K562 (cell line): Measurements from ENCODE around the gene NAB1. TPM values are rescaled to one million over a fixed set of nuclear protein-coding genes. Genes with fewer than 3 reads are reported as not detected.

Source experiments
- ATF1 ChIP-seq, 2 experiments: fragments of 450-650 bp in 1 of 2; IDR thresholded peaks; 2 replicates each; pipeline ENCODE4 v1.6.1; 2016; ENCODE audit warnings: missing compliant biosample characterization in 1 of 2, missing genetic modification characterization in 1 of 2
- E2F1 ChIP-seq: sonication (generic); formaldehyde crosslinking; IDR thresholded peaks from 2 replicates; pipeline ENCODE4 v1.8.1; 2023; ENCODE audit warnings: mild to moderate bottlenecking, missing genetic modification reagents, moderate library complexity
- E2F5 ChIP-seq: sonication (generic); formaldehyde crosslinking; IDR thresholded peaks from 2 replicates; pipeline ENCODE4 v1.8.0; 2022; ENCODE audit warnings: mild to moderate bottlenecking, missing genetic modification reagents
- GABPB2 ChIP-seq: fragments of 250-450 bp; sonication (Bioruptor Pico); conservative IDR thresholded peaks from 2 replicates; pipeline ENCODE4 v1.5.1; 2021; ENCODE audit warnings: mild to moderate bottlenecking
- HDAC8 ChIP-seq: fragments of 450-650 bp; IDR thresholded peaks from 2 replicates; pipeline ENCODE4 v1.6.1; 2016; ENCODE audit warnings: mild to moderate bottlenecking, missing genetic modification characterization, moderate library complexity, missing compliant biosample characterization
- HMGN3 ChIP-seq: IDR thresholded peaks from 2 replicates; pipeline ENCODE4 v1.6.1; 2011; ENCODE audit warnings: borderline replicate concordance, low read depth, mild to moderate bottlenecking, mixed read lengths, low read length; ENCODE audit not compliant: insufficient read length; ENCODE audit errors: extremely low read depth
- MIER1 ChIP-seq: fragments of 450-650 bp; IDR thresholded peaks from 2 replicates; pipeline ENCODE4 v1.6.1; 2016; ENCODE audit warnings: antibody characterized with exemption, mild to moderate bottlenecking, low read depth
- NFXL1 ChIP-seq: fragments of 450-650 bp; formaldehyde crosslinking; IDR thresholded peaks from 2 replicates; pipeline ENCODE4 v1.4.0; 2021; ENCODE audit warnings: mild to moderate bottlenecking
- POU5F1 ChIP-seq: fragments of 150-350 bp; IDR thresholded peaks from 2 replicates; pipeline ENCODE4 v1.6.1; 2014; ENCODE audit warnings: borderline replicate concordance, low read length, low read depth, mild to moderate bottlenecking; ENCODE audit not compliant: partially characterized antibody
- SNAPC5 ChIP-seq: fragments of 250-450 bp; sonication (Bioruptor Pico); IDR thresholded peaks from 2 replicates; pipeline ENCODE4 v1.8.0; 2021; ENCODE audit warnings: moderate library complexity, mild to moderate bottlenecking, inconsistent platforms
- SRSF9 ChIP-seq: fragments of 200-400 bp; formaldehyde crosslinking; IDR thresholded peaks from 2 replicates; pipeline ENCODE4 v1.6.1; 2017; ENCODE audit warnings: low read depth, low read length, borderline replicate concordance
- TAF1 ChIP-seq: IDR thresholded peaks from 2 replicates; pipeline ENCODE4 v1.6.1; 2011; ENCODE audit warnings: mild to moderate bottlenecking, low read length, moderate library complexity; ENCODE audit not compliant: insufficient read depth, control insufficient read depth, severe bottlenecking; ENCODE audit errors: extremely low read depth
- THRAP3 ChIP-seq: fragments of 450-650 bp; IDR thresholded peaks from 2 replicates; pipeline ENCODE4 v1.6.1; 2016; ENCODE audit warnings: mild to moderate bottlenecking, inconsistent platforms, borderline replicate concordance
- YBX1 ChIP-seq: fragments of 450-650 bp; IDR thresholded peaks from 2 replicates; pipeline ENCODE4 v1.7.1; 2016; ENCODE audit warnings: mild to moderate bottlenecking
- ZMIZ1 ChIP-seq, 2 experiments: fragments of 150-350 bp in 1 of 2; IDR thresholded peaks; 2 replicates each; pipeline ENCODE4 v1.6.1; 2012 to 2016; ENCODE audit warnings: low read depth in 2 of 2, low read length in 2 of 2, mild to moderate bottlenecking in 1 of 2, moderate library complexity in 1 of 2
- ZNF184 ChIP-seq: sonication (generic); formaldehyde crosslinking; IDR thresholded peaks from 2 replicates; pipeline ENCODE4 v1.5.0; 2020; ENCODE audit warnings: missing genetic modification reagents
- polyA plus RNA-seq, 8 experiments: library from polyadenylated mRNA; depleted of rRNA in 4 of 8; stranded (reverse) in 5 of 8; unstranded in 3 of 8; fragments of >200 nt; fragmentation: Nextera tagmentation in 2 of 8; fragmentation: Illumina TruSeq in 1 of 8; extraction: Ambion mirVana in 2 of 8; extraction: Trizol in 1 of 8; gene quantifications; 2 replicates each; pipeline versions ENCODE4 v1.2.1 to v1.2.3, GENCODE V29; 2011 to 2014; ENCODE audit warnings: inconsistent platforms in 1 of 8, missing spikeins in 1 of 8
- total RNA-seq, 7 experiments: library from RNA; depleted of rRNA in 6 of 7; stranded (reverse); fragments of >200 nt in 6 of 7; fragmentation: Illumina TruSeq in 2 of 7; extraction: Trizol in 2 of 7; gene quantifications; 2 replicates each; pipeline versions ENCODE4 v1.2.1 to v1.2.3, GENCODE V29; 2011 to 2021; ENCODE audit warnings: low replicate concordance in 1 of 7

NAB1 gene
- total and polyA plus RNA-seq, 9 of the 15 experiments (the other 6 are each of a cell fraction or from before 2014, with no cell fraction given): 3.1 to 23.0 (median 16.3) TPM

- TF ChIP-seq ZMIZ1 (IDR thresholded peaks at IDR 0.05; ENCODE audit: low read depth in 2 of 2, low read length in 2 of 2): no peak
- TF ChIP-seq SRSF9: no peak
- TF ChIP-seq E2F1: no peak
- TF ChIP-seq ATF1 (CRISPR knock-in tag; IDR thresholded peaks at IDR 0.05): no peak
- TF ChIP-seq ATF1 (tag; IDR thresholded peaks at IDR 0.05): no peak
- no peak for TF ChIP-seq ZNF184 (CRISPR knock-in tag)
- no peak for TF ChIP-seq MIER1
- TF ChIP-seq HMGN3: no peak
- no peak for TF ChIP-seq POU5F1
- no peak for TF ChIP-seq GABPB2 (CRISPR knock-in tag)
- no peak for TF ChIP-seq HDAC8 (tag)
- no peak for TF ChIP-seq SNAPC5 (CRISPR knock-in tag)
- no peak for TF ChIP-seq E2F5 (CRISPR knock-in tag)
- TF ChIP-seq THRAP3: no peak
- TF ChIP-seq YBX1: no peak
- TF ChIP-seq NFXL1 (CRISPR knock-in tag): no peak
- TF ChIP-seq TAF1: no peak
Observed at GRCh38 chr2:190693533-190694232, 44.8 kb downstream of the NAB1 start (continued).
